SK-N-SH treated with all-trans-retinoic acid at 6 μM for 48 hours (cell line): ENCODE data around the gene CMC2.

Source experiments
- ATAC-seq: fragments of 200-7000 bp; cut with Tn5 transposase; 3 replicates; pipeline ENCODE4 v1.9.1; 2020; ENCODE audit warnings: mild to moderate bottlenecking, moderate library complexity
- ARNTL ChIP-seq: fragments of 450-650 bp; formaldehyde crosslinking; IDR thresholded peaks from 2 replicates; pipeline ENCODE4 v1.5.0; 2020; ENCODE audit warnings: low read depth, mild to moderate bottlenecking, moderate library complexity, borderline replicate concordance
- BACH2 ChIP-seq: fragments of 250-450 bp; sonication (Bioruptor Pico); IDR thresholded peaks from 2 replicates; pipeline ENCODE4 v1.9.0; 2021; ENCODE audit warnings: mild to moderate bottlenecking, borderline replicate concordance
- CREB5 ChIP-seq: fragments of 250-450 bp; sonication (Bioruptor Pico); IDR thresholded peaks from 2 replicates; pipeline ENCODE4 v1.5.1; 2020; ENCODE audit warnings: low read depth, mild to moderate bottlenecking, moderate library complexity
- CSDC2 ChIP-seq: fragments of 250-450 bp; sonication (Bioruptor Pico); IDR thresholded peaks from 2 replicates; pipeline ENCODE4 v1.5.0; 2020; ENCODE audit warnings: mild to moderate bottlenecking, moderate library complexity
- ISL1 ChIP-seq: fragments of 250-450 bp; sonication (Bioruptor Pico); IDR thresholded peaks from 2 replicates; pipeline ENCODE4 v2.1.2; 2022; ENCODE audit warnings: mild to moderate bottlenecking, moderate library complexity
- OSR1 ChIP-seq: fragments of 250-450 bp; sonication (Bioruptor Pico); IDR thresholded peaks from 2 replicates; pipeline ENCODE4 v1.8.0; 2022; ENCODE audit warnings: moderate library complexity, mild to moderate bottlenecking, inconsistent platforms
- PATZ1 ChIP-seq: fragments of 250-450 bp; sonication (Bioruptor Pico); IDR thresholded peaks from 2 replicates; pipeline ENCODE4 v1.8.0; 2020; ENCODE audit warnings: mild to moderate bottlenecking, moderate library complexity, borderline replicate concordance
- POU6F1 ChIP-seq: fragments of 250-450 bp; sonication (Bioruptor Pico); IDR thresholded peaks from 2 replicates; pipeline ENCODE4 v1.8.0; 2021; ENCODE audit warnings: low read depth, mild to moderate bottlenecking, moderate library complexity, borderline replicate concordance
- PPARA ChIP-seq: fragments of 250-450 bp; sonication (Bioruptor Pico); IDR thresholded peaks from 2 replicates; pipeline ENCODE4 v1.5.0; 2020; ENCODE audit warnings: mild to moderate bottlenecking, borderline replicate concordance
- RARB ChIP-seq: fragments of 250-450 bp; sonication (Bioruptor Pico); IDR thresholded peaks from 2 replicates; pipeline ENCODE4 v1.8.0; 2021; ENCODE audit warnings: mild to moderate bottlenecking, moderate library complexity
- SNAI2 ChIP-seq: fragments of 250-450 bp; sonication (Bioruptor Pico); IDR thresholded peaks from 2 replicates; pipeline ENCODE4 v1.5.0; 2020; ENCODE audit warnings: mild to moderate bottlenecking, moderate library complexity
- TCF4 ChIP-seq: fragments of 250-450 bp; sonication (Bioruptor Pico); IDR thresholded peaks from 2 replicates; pipeline ENCODE4 v1.8.0; 2021; ENCODE audit warnings: mild to moderate bottlenecking, moderate library complexity, borderline replicate concordance
- TOX ChIP-seq: fragments of 250-450 bp; sonication (Bioruptor Pico); IDR thresholded peaks from 2 replicates; pipeline ENCODE4 v1.8.0; 2021; ENCODE audit warnings: mild to moderate bottlenecking, moderate library complexity, borderline replicate concordance
- TSHZ2 ChIP-seq: fragments of 250-450 bp; sonication (Bioruptor Pico); IDR thresholded peaks from 2 replicates; pipeline ENCODE4 v1.5.0; 2020; ENCODE audit warnings: mild to moderate bottlenecking, moderate library complexity
- ZC3H10 ChIP-seq: fragments of 250-450 bp; sonication (Bioruptor Pico); IDR thresholded peaks from 2 replicates; pipeline ENCODE4 v1.5.1; 2021; ENCODE audit warnings: mild to moderate bottlenecking, moderate library complexity
- ZFP3 ChIP-seq: fragments of 250-450 bp; sonication (Bioruptor Pico); IDR thresholded peaks from 2 replicates; pipeline ENCODE4 v1.5.0; 2020; ENCODE audit warnings: mild to moderate bottlenecking, moderate library complexity
- ZFP30 ChIP-seq: fragments of 450-650 bp; formaldehyde crosslinking; IDR thresholded peaks from 2 replicates; pipeline ENCODE4 v1.5.0; 2022; ENCODE audit warnings: mild to moderate bottlenecking, moderate library complexity
- ZNF565 ChIP-seq: fragments of 450-650 bp; formaldehyde crosslinking; conservative IDR thresholded peaks from 2 replicates; pipeline ENCODE4 v1.5.0; 2020; ENCODE audit warnings: low read depth, mild to moderate bottlenecking, moderate library complexity
- ZNF70 ChIP-seq: fragments of 450-650 bp; formaldehyde crosslinking; IDR thresholded peaks from 2 replicates; pipeline ENCODE4 v1.5.0; 2020; ENCODE audit warnings: mild to moderate bottlenecking, moderate library complexity
- ZNF8 ChIP-seq: fragments of 450-650 bp; formaldehyde crosslinking; IDR thresholded peaks from 2 replicates; pipeline ENCODE4 v1.5.0; 2020; ENCODE audit warnings: mild to moderate bottlenecking, moderate library complexity

The CMC2 gene

GRCh38 chr16:80946481-80946880 is 60.2 kb downstream of the CMC2 start:
- no peak for TF ChIP-seq ZC3H10 (CRISPR knock-in tag)
- TF ChIP-seq PPARA (CRISPR knock-in tag): no peak
- no peak for TF ChIP-seq SNAI2 (CRISPR knock-in tag)
- no peak for TF ChIP-seq RARB (CRISPR knock-in tag)
- TF ChIP-seq CREB5 (CRISPR knock-in tag): no peak
- TF ChIP-seq ISL1 (CRISPR knock-in tag): no peak
- TF ChIP-seq ZFP30: no peak
- no peak for TF ChIP-seq ZNF70
- TF ChIP-seq TCF4 (CRISPR knock-in tag): no peak
- no peak for TF ChIP-seq ZNF565 (CRISPR knock-in tag)
- no peak for TF ChIP-seq OSR1
- no peak for TF ChIP-seq CSDC2
- no peak for TF ChIP-seq POU6F1
- no peak for TF ChIP-seq ZNF8
- ATAC-seq: no peak

GRCh38 chr16:80940069-80940856 is 66.4 kb downstream of the CMC2 start:
- TF ChIP-seq ZFP3 (CRISPR knock-in tag) (no peak), SNAI2 (CRISPR knock-in tag) (no peak), OSR1 (no peak), ARNTL (no peak), ZC3H10 (CRISPR knock-in tag) (no peak), TSHZ2 (no peak), TOX (CRISPR knock-in tag) (no peak), BACH2 (no peak), TCF4 (CRISPR knock-in tag) (no peak), PATZ1 (no peak), RARB (CRISPR knock-in tag) (no peak), CREB5 (CRISPR knock-in tag) (no peak), ISL1 (CRISPR knock-in tag) (no peak), POU6F1 (no peak), ZFP30 (no peak), PPARA (CRISPR knock-in tag) (no peak), ZNF565 (CRISPR knock-in tag) (no peak), ZNF70 (no peak), CSDC2 (no peak), ZNF8 (no peak)
- TF ChIP-seq, all 23 proteins: peak for 0
- no peak for ATAC-seq
